Cardiac muscle cell (in vitro differentiated cells and primary cell): ENCODE results near the gene VGLL4. TPM values are rescaled to one million over a fixed set of nuclear protein-coding genes. Genes with fewer than 3 reads are reported as not detected.

Experiments
- DNase-seq, 2 donors: peaks; one replicate each; pipeline versions ENCODE4 v3.0.0 to v3.0.0-alpha.2; 2010 to 2017; ENCODE audit warnings: low read depth in 1 of 2, low spot score in 1 of 2
- H3K27ac ChIP-seq: fragments of 200-600 bp; sonication (generic); 2 replicates; pipeline ENCODE4 v1.5.1; 2016
- H3K27me3 ChIP-seq: fragments of 200-600 bp; sonication (generic); 2 replicates; pipeline ENCODE4 v1.6.0; 2016; ENCODE audit warnings: control low read depth
- H3K36me3 ChIP-seq: fragments of 200-600 bp; sonication (generic); 2 replicates; pipeline ENCODE4 v1.5.1; 2016; ENCODE audit warnings: control low read depth
- H3K4me1 ChIP-seq: fragments of 200-600 bp; sonication (generic); 2 replicates; pipeline ENCODE4 v1.8.1; 2017; ENCODE audit warnings: low read depth, mild to moderate bottlenecking, mixed run types
- H3K4me3 ChIP-seq: fragments of 200-600 bp; sonication (generic); 2 replicates; pipeline ENCODE4 v1.5.1; 2016; ENCODE audit warnings: mild to moderate bottlenecking
- H3K9me3 ChIP-seq: fragments of 200-600 bp; sonication (generic); 2 replicates; pipeline ENCODE4 v1.5.1; 2017; ENCODE audit warnings: low read depth, mild to moderate bottlenecking, control low read depth
- polyA plus RNA-seq: library from polyadenylated mRNA; unstranded; fragments of >200 nt; fragmentation: Nextera tagmentation; extraction: Ambion mirVana; gene quantifications from 2 replicates; pipeline ENCODE4 v1.2.1, GENCODE V29; 2016
- total RNA-seq: library from RNA; depleted of rRNA; stranded (reverse); fragments of >200 nt; gene quantifications from 2 replicates; pipeline ENCODE4 v1.2.3, GENCODE V29; 2016
- TF ChIP-seq, protein P1 (sequence below): IDR thresholded peaks from 2 replicates; pipeline ENCODE4 v1.5.1; 2012; ENCODE audit warnings: low read depth, mild to moderate bottlenecking, low read length

Gene VGLL4
- total and polyA plus RNA-seq, 2 experiments from 2014 or later: 62.9 to 147 TPM

DNA sequence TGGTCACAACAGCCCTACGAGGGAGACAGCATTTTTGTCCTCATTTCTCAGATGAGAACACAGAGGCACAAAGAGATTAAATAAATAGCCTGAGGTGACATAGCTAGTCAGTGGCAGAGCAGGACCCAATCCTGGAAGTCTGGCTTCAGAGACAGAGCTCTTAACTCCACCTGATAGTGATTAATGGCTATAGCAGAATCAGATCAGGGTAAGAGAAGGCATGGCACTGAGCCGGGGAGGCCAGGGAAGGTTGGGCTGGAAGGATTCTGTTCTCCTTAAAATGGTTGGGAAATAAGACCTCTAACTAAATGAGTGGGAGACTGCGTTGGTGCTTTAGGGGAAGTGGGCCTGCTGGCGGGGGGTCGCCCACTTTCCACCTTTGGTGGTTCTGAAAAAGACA is 104.5 kb downstream of the VGLL4 start:
- H3K27me3 ChIP-seq: no peaks in the 10 kb centered on the region
- no peaks in the 10 kb centered on the region for H3K36me3 ChIP-seq
- H3K9me3 ChIP-seq: no peaks in the 10 kb centered on the region
- H3K27ac ChIP-seq: no peak overlapping the region
- H3K4me3 ChIP-seq: no peak overlapping the region
- no peak for DNase-seq
- TF ChIP-seq, protein P1, sequence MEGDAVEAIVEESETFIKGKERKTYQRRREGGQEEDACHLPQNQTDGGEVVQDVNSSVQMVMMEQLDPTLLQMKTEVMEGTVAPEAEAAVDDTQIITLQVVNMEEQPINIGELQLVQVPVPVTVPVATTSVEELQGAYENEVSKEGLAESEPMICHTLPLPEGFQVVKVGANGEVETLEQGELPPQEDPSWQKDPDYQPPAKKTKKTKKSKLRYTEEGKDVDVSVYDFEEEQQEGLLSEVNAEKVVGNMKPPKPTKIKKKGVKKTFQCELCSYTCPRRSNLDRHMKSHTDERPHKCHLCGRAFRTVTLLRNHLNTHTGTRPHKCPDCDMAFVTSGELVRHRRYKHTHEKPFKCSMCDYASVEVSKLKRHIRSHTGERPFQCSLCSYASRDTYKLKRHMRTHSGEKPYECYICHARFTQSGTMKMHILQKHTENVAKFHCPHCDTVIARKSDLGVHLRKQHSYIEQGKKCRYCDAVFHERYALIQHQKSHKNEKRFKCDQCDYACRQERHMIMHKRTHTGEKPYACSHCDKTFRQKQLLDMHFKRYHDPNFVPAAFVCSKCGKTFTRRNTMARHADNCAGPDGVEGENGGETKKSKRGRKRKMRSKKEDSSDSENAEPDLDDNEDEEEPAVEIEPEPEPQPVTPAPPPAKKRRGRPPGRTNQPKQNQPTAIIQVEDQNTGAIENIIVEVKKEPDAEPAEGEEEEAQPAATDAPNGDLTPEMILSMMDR: no peak
- H3K4me1 ChIP-seq: peaks cover 31% of the 10 kb centered on the region

DNA sequence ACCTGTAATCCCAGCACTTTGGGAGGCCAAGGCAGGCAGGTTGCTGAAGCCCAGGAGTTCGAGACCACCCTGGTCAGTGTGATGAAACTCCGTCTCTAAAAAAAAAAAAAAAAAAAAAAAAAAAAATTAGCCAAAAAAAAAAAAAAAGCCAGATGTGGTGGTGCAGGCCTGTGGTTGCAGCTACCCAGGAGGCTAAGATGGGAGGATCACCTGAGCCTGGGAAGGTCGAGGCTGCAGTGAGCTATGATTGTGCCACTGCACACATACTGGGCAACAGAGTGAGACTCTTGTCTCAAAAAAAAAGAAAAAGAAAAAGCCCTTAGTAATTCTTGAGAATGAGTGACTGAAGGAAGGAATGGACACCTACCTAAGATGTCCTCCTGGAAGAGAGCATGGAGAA is 105.1 kb downstream of the VGLL4 start:
- Histone ChIP-seq H3K4me3 (no peak overlapping the region), H3K27ac (no peak overlapping the region), H3K9me3 (no peaks in the 10 kb centered on the region), H3K4me1 (peaks cover 27% of the 10 kb centered on the region), H3K27me3 (no peaks in the 10 kb centered on the region), H3K36me3 (no peaks in the 10 kb centered on the region)
- no peak for DNase-seq
- TF ChIP-seq, protein P1: no peak

DNA sequence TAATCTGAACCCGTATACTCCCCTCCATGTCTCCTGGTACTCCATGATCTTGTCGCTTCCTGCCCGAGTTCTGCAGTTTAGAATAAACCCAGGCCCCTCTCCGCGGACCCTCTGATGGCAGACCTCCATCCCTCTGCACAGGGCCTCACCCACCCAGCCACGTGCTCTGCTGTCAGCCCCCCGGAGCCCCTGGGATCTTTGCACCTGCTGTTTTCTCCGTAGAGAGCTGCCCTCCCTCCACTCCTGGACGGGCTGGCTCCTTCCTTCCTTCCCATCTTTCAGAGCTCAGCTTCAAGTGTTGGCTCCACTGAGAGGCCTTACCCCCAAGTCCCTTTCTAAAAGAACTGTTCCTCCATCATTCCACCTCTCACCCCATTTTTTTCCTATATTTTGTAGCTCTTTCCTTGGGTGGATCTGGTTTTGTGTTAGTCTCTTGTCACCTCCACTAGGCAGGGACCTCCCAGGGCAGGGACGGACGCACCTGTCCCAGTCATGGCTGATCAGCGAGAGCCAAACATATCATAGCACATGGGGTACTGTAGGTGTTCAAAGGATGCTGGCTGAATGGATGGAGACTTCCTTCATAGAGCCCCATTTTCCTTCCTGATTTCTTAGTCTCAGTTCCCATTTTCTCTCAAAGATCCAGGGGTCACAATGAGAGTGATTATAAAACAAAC is 106.6 kb downstream of the VGLL4 start:
- H3K36me3 ChIP-seq: no peaks in the 10 kb centered on the region
- H3K4me1 ChIP-seq: peaks cover 25% of the 10 kb centered on the region
- no peak overlapping the region for H3K4me3 ChIP-seq
- H3K9me3 ChIP-seq: no peaks in the 10 kb centered on the region
- no peak for DNase-seq
- H3K27ac ChIP-seq: no peak overlapping the region
- no peaks in the 10 kb centered on the region for H3K27me3 ChIP-seq
- TF ChIP-seq, protein P1: no peak

- DNase-seq: peak in 1 of 2 donors; percentile 51
- TF ChIP-seq, protein P1: no peak
- Histone ChIP-seq H3K27ac (peak overlapping the region; percentile 0), H3K9me3 (no peaks in the 10 kb centered on the region), H3K4me1 (peaks cover 21% of the 10 kb centered on the region), H3K36me3 (no peaks in the 10 kb centered on the region), H3K4me3 (no peak overlapping the region), H3K27me3 (no peaks in the 10 kb centered on the region)
These were observed 107.4 kb downstream of the VGLL4 start for GRCh38 chr3:11536132-11536935.

GRCh38 chr3:11535243-11535960 is 108.3 kb downstream of the VGLL4 start:
- no peaks in the 10 kb centered on the region for H3K9me3 ChIP-seq
- TF ChIP-seq, protein P1: no peak
- H3K27me3 ChIP-seq: no peaks in the 10 kb centered on the region
- DNase-seq: no peak
- no peaks in the 10 kb centered on the region for H3K36me3 ChIP-seq
- peaks cover 21% of the 10 kb centered on the region for H3K4me1 ChIP-seq
- H3K27ac ChIP-seq: peak overlapping the region; percentile 0
- H3K4me3 ChIP-seq: no peak overlapping the region
